ENCODE measurements around the gene STAT6. TPM values are rescaled to one million over a fixed set of nuclear protein-coding genes. Genes with fewer than 3 reads are reported as not detected.

The STAT6 gene
- total and polyA plus RNA-seq, 2 of the 8 experiments (the other 6 are each of a cell fraction or from before 2014, with no cell fraction given), result 32.9 to 38.7 TPM

DNA sequence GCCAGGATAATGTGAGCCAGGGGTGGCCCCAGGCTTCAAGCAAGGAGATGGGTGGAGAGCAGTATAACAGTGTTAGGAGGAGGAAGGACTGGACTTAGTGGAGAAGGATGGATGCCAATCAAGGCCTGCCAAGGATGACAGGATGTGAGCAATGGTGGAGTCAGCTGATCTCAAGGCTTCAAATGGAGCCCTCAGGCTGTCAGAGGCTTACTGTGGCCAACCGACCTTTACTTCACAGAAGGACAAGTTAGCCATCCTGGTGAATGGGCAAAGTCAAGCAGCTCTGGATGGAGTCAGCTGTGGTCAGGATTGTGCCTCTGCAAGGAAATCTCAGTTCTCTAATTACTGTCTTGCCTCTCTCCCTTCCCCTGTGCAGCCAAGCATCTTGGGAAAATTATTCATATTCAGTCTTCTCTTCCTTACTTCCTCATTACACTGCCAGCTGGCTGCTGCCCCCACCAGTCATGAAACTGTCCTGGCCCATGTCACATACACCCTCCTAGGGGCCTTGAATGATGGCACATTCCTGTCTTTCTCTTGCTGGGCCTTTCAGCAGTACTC lies 7.6 kb upstream of the STAT6 start:
- Histone ChIP-seq H3K14ac (ENCODE audit: insufficient read length) (no peak overlapping the region), H3K9ac (replicated peaks in 1 of 4; ENCODE audit: extremely low read depth in 1 of 4, low read depth in 3 of 4, low read length in 3 of 4) (no peak overlapping the region), H3K4me3 (ENCODE audit: extremely low read depth in 1 of 4, insufficient read depth in 2 of 4, low read depth in 3 of 4, low read length in 4 of 4) (no peak overlapping the region), H2BK15ac (ENCODE audit: low read length) (0 out of 2 replicates have a peak overlapping the region, but pooled peaks have one; percentile 50), H3K79me2 (ENCODE audit: control insufficient read depth in 1 of 2, insufficient read depth in 2 of 2, low read length in 2 of 2) (no peaks in the 10 kb centered on the region), H3K79me1 (ENCODE audit: low read depth, low read length) (no peaks in the 10 kb centered on the region), H3K4ac (replicated peaks; ENCODE audit: insufficient read length, low read depth, low read length) (no peak overlapping the region), H2AK5ac (ENCODE audit: low read depth, low read length) (no peak overlapping the region), H3K56ac (replicated peaks; ENCODE audit: insufficient read length, low read depth, low read length) (no peak overlapping the region), H4K5ac (ENCODE audit: insufficient read length, low read depth, low read length) (no peak overlapping the region), H2BK12ac (ENCODE audit: low read depth, low read length) (no peak overlapping the region), H3K27ac (ENCODE audit: low read depth, low read length) (no peak overlapping the region), H2BK20ac (ENCODE audit: low read length) (no peak overlapping the region), H2BK120ac (replicated peaks; ENCODE audit: low read depth, low read length) (no peak overlapping the region), H3K4me1 (replicated peaks in 1 of 4; ENCODE audit: control insufficient read depth in 3 of 4, insufficient read depth in 4 of 4, low read length in 3 of 4) (no peaks in the 10 kb centered on the region), H3K36me3 (ENCODE audit: control insufficient read depth in 2 of 4, insufficient read depth in 4 of 4, low read length in 3 of 4) (no peaks in the 10 kb centered on the region), H3K18ac (ENCODE audit: extremely low read depth, low read length) (no peak overlapping the region), H4K8ac (ENCODE audit: extremely low read depth, insufficient read depth, low read length) (0 out of 2 replicates have a peak overlapping the region, but pooled peaks have one; percentile 5), H2AFZ (ENCODE audit: low read length) (no peak overlapping the region), H3K9me3 (ENCODE audit: insufficient read depth in 2 of 2, low read depth in 1 of 2, low read length in 1 of 2) (no peaks in the 10 kb centered on the region), H3K23ac (ENCODE audit: insufficient read length) (no peak overlapping the region), H4K20me1 (replicated peaks in 1 of 2; ENCODE audit: control insufficient read depth in 1 of 2, insufficient read depth in 2 of 2, low read length in 2 of 2) (no peaks in the 10 kb centered on the region), H2BK5ac (ENCODE audit: low read depth, low read length) (no peak overlapping the region), H3K23me2 (ENCODE audit: low read depth, low read length) (no peaks in the 10 kb centered on the region), H3K27me3 (replicated peaks in 1 of 4; ENCODE audit: control insufficient read depth in 3 of 4, extremely low read depth in 1 of 4, insufficient read depth in 3 of 4, low read length in 3 of 4) (peaks cover 0 to 2% (median under 1%) of the 10 kb centered on the region in 4 experiments; a peak in 1 of 7 replicates), H4K91ac (replicated peaks; ENCODE audit: insufficient read length, low read length) (no peak overlapping the region), H3K4me2 (ENCODE audit: insufficient read depth in 1 of 2, low read depth in 2 of 2, low read length in 2 of 2) (no peak overlapping the region)
- POLR2A ChIA-PET (ENCODE audit: partially characterized antibody), result interaction anchor here (0.7 to 2.5 kb wide), 2 partner anchors 10 to 14 kb away, joined by 3 to 10 read pairs; partner anchors contain the start of gene LRP1
- DNase-seq (ENCODE audit: low read depth in 1 of 2, low spot score in 2 of 2), result no peak
- FAIRE-seq, result no peak
- 88% methylated on average over 1 of the region's 1 CpG; no CpG with 5 or more reads in 1 of the 2 experiments for WGBS, 2 experiments (ENCODE audit: extremely low coverage in 1 of 2, insufficient coverage in 1 of 2, insufficient read length in 1 of 2, insufficient replicate concordance in 2 of 2, low coverage in 1 of 2, low lambda C conversion rate in 2 of 2, missing lambda C conversion rate in 1 of 2)
- CTCF ChIA-PET (ENCODE audit: partially characterized antibody), result interaction anchor here (1.0 to 19.8 kb wide), 7 partner anchors 8 to 65 kb away, joined by 3 to 305 read pairs (median 5); no protein-coding TSS in a partner anchor
- no peak for TF ChIP-seq HDAC6 (IDR thresholded peaks at IDR 0.05; ENCODE audit: low read depth, low read length)
- TF ChIP-seq, protein P1, sequence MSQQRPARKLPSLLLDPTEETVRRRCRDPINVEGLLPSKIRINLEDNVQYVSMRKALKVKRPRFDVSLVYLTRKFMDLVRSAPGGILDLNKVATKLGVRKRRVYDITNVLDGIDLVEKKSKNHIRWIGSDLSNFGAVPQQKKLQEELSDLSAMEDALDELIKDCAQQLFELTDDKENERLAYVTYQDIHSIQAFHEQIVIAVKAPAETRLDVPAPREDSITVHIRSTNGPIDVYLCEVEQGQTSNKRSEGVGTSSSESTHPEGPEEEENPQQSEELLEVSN (IDR thresholded peaks at IDR 0.05), result no peak
- TF ChIP-seq ATF3 (IDR thresholded peaks at IDR 0.05; ENCODE audit: insufficient read depth, low read depth, low read length), result no peak
- no peak for TF ChIP-seq YY1 (IDR thresholded peaks at IDR 0.05; ENCODE audit: low read depth, low read length)
- no peak for TF ChIP-seq TAF1 (IDR thresholded peaks at IDR 0.05; ENCODE audit: low read depth, low read length)
- TF ChIP-seq NRF1 (IDR thresholded peaks at IDR 0.05; ENCODE audit: low read depth, low read length), result no peak
- no peak for TF ChIP-seq NANOG (IDR thresholded peaks at IDR 0.05; ENCODE audit: insufficient read depth, low read depth, low read length, poor library complexity, severe bottlenecking)
- no peak for TF ChIP-seq SP1 (IDR thresholded peaks at IDR 0.05; ENCODE audit: low read depth, low read length)
- no peak for TF ChIP-seq CTBP2 (IDR thresholded peaks at IDR 0.05; ENCODE audit: borderline replicate concordance, insufficient read depth, insufficient read length, low read length)
- TF ChIP-seq RBBP5 (IDR thresholded peaks at IDR 0.05; ENCODE audit: borderline replicate concordance, low read depth, low read length), result no peak
- TF ChIP-seq KDM5A (IDR thresholded peaks at IDR 0.05; ENCODE audit: low read length), result no peak
- no peak for TF ChIP-seq BRCA1 (IDR thresholded peaks at IDR 0.05; ENCODE audit: low read depth, low read length)

All from H1 (cell line).